ENCODE data around the gene SLC10A3. TPM values are rescaled to one million over a fixed set of nuclear protein-coding genes. Genes with fewer than 3 reads are reported as not detected.

Gene SLC10A3
- total RNA-seq, 1 experiment from 2014 or later = 42.1 TPM

DNA sequence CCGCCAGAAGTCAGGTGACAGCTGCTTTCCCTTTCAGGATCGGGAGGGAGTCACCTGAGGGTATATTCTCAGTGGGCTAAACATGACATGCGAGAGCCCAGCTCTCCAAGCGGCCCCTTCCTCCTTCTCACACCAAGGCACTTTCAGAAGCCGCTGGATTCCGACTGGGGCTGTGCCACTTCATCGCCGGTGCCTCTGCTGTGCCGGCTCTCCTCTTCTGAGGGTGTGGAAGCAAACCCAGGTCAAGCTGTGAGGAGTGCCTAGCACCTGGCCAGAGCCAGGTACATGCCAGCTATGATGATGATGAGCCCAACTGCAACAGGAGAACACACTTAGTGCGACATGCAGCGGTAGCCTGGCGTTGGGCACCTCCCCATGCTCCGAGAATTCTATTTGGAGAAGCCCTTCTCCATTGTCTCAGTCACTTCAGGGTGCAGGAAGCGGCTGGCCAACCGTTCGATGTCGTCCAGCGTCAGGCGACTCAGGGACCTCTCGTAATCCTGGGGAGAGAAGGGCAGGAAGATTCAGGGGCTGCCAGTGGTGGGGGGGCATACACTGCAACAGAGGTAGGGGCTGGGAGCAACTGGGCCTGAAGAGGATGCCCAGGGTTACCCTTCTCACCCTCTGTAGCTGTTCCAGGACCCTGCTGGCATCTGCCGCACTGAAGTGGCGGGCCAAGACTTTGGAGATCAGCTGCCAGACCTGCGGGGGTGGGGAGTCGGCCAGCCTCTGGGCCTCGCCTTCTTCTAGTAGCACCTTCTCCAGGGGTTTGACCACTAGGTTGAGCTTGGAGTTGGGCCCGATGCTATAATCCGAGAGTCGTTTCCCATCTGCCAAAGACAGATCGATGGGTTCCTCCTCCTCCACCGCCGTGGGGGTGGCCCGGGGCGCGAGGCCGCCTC, 5.0 kb downstream of the SLC10A3 start:
- intact Hi-C loops (cut with micrococcal nuclease) = no loop called here
- no peak for TF ChIP-seq EZH2phosphoT487 (IDR thresholded peaks at IDR 0.05; ENCODE audit: borderline replicate concordance, low read length)
- TF ChIP-seq, protein P1, sequence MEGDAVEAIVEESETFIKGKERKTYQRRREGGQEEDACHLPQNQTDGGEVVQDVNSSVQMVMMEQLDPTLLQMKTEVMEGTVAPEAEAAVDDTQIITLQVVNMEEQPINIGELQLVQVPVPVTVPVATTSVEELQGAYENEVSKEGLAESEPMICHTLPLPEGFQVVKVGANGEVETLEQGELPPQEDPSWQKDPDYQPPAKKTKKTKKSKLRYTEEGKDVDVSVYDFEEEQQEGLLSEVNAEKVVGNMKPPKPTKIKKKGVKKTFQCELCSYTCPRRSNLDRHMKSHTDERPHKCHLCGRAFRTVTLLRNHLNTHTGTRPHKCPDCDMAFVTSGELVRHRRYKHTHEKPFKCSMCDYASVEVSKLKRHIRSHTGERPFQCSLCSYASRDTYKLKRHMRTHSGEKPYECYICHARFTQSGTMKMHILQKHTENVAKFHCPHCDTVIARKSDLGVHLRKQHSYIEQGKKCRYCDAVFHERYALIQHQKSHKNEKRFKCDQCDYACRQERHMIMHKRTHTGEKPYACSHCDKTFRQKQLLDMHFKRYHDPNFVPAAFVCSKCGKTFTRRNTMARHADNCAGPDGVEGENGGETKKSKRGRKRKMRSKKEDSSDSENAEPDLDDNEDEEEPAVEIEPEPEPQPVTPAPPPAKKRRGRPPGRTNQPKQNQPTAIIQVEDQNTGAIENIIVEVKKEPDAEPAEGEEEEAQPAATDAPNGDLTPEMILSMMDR (conservative IDR thresholded peaks at IDR 0.05; ENCODE audit: low read depth, low read length) = no peak
- no peak for TF ChIP-seq EZH2 (IDR thresholded peaks at IDR 0.05; ENCODE audit: low read length, unreplicated experiment)
- CTCF ChIA-PET = no interaction called here

DNA sequence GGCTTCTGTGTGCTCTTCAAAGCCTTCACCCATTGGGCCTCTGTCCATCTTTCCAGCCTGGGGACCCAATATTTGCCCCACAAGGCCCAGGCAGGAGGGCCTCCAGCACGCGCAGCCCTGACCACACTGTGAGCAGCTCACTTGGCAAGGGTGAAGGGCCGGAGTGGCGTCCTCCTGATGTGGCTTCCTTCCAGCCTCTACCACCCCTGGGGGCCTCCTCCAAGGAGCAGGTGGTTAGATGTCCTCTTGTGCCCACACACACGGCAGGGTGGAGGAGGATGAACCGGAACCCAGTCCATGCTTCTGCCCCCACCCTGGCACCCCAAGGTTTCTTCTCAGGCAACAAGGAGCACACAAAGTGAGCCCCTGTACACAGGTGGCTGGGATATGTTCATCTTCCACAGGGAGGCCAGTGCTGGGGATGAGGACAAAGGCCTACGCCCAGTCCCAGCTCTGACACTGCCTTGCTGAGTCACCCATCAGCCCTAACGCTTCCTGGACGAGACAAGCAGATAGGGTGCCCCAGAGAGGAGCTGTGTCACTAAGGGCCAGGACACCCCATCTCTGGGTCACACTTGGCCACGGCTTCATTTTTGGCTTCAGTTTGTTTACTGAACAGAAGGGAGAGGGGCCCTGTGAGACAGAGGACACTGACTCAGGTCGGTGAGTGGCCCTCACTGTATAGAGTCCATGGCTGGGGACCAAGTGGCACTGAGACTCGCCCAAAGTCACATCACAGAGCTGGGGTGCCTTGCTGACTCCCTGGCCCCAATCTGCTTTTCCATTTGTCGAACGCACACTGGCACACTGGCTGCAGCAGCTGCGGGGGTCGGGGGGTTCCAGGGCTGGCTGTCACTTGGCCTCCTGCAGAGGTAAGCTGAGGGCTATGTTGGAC, 5.9 kb downstream of the SLC10A3 start:
- Histone ChIP-seq H3K9me2 (replicated peaks; ENCODE audit: low read length) (no peaks in the 10 kb centered on the region), H3K9me3 (ENCODE audit: low read length) (no peaks in the 10 kb centered on the region), H3K27ac (ENCODE audit: low read length) (no peak overlapping the region), H3F3A (ENCODE audit: low read length, unreplicated experiment) (no peaks in the 10 kb centered on the region), H3K36me3 (ENCODE audit: low read depth, low read length) (peaks cover 15% of the 10 kb centered on the region), H3K4me1 (ENCODE audit: insufficient read depth, low read length) (peaks cover 30% of the 10 kb centered on the region), H3K9ac (ENCODE audit: low read length) (no peak overlapping the region), H4K20me1 (ENCODE audit: low read length) (no peaks in the 10 kb centered on the region), H3K4me3 (ENCODE audit: low read length) (peak overlapping the region; percentile 83), H3K27me3 (ENCODE audit: low read length) (no peaks in the 10 kb centered on the region), H3K4me2 (ENCODE audit: low read length) (peak overlapping the region; percentile 96), H3K79me2 (ENCODE audit: low read length) (peaks cover 45% of the 10 kb centered on the region), H2AFZ (ENCODE audit: low read length) (no peak overlapping the region)
- intact Hi-C loops (cut with micrococcal nuclease) = no loop called here
- TF ChIP-seq EZH2 (IDR thresholded peaks at IDR 0.05; ENCODE audit: low read length, unreplicated experiment) (no peak), EZH2phosphoT487 (IDR thresholded peaks at IDR 0.05; ENCODE audit: borderline replicate concordance, low read length) (no peak)
- TF ChIP-seq, protein P1 (conservative IDR thresholded peaks at IDR 0.05; ENCODE audit: low read depth, low read length) = no peak
- ChIA-PET CTCF (no interaction called here), POLR2A (ENCODE audit: unreplicated experiment) (no interaction called here)
- no TSS peak for BruUV-seq (replicated peaks)
- DNase-seq = peak; percentile 34
- peak; percentile 36; the same call in 1 of the 2 replicates for ATAC-seq

More for the DNA sequence above, 5.0 kb downstream of the SLC10A3 start:
- DNase-seq (peak; percentile 9), ATAC-seq (no peak)
- no peaks in the 10 kb centered on the region for H3K27me3 ChIP-seq (ENCODE audit: low read length)
- H3F3A ChIP-seq (ENCODE audit: low read length, unreplicated experiment) = no peaks in the 10 kb centered on the region
- POLR2A ChIA-PET (ENCODE audit: unreplicated experiment) = no interaction called here
- H3K4me2 ChIP-seq (ENCODE audit: low read length) = peak overlapping the region; percentile 96
- H2AFZ ChIP-seq (ENCODE audit: low read length) = peak overlapping the region; percentile 73; the same call in 1 of the 2 replicates
- TSS peak; percentile 5 for BruUV-seq (replicated peaks)
- H3K9me3 ChIP-seq (ENCODE audit: low read length) = no peaks in the 10 kb centered on the region
- no peaks in the 10 kb centered on the region for H3K9me2 ChIP-seq (replicated peaks; ENCODE audit: low read length)
- peaks cover 34% of the 10 kb centered on the region for H3K4me1 ChIP-seq (ENCODE audit: insufficient read depth, low read length)
- peak overlapping the region; percentile 83 for H3K4me3 ChIP-seq (ENCODE audit: low read length)
- peaks cover 52% of the 10 kb centered on the region for H3K79me2 ChIP-seq (ENCODE audit: low read length)
- no peak overlapping the region; the same call in 1 of the 2 replicates for H3K27ac ChIP-seq (ENCODE audit: low read length)
- no peaks in the 10 kb centered on the region for H4K20me1 ChIP-seq (ENCODE audit: low read length)
- H3K9ac ChIP-seq (ENCODE audit: low read length) = peak overlapping the region; percentile 83
- peaks cover 15% of the 10 kb centered on the region for H3K36me3 ChIP-seq (ENCODE audit: low read depth, low read length)

All from PC-3 (cell line).